CD4-positive, alpha-beta T cell (primary cell): ENCODE results near the gene ARID1B. TPM values are rescaled to one million over a fixed set of nuclear protein-coding genes. Genes with fewer than 3 reads are reported as not detected.

Source experiments
- ATAC-seq: fragments of 200-7000 bp; cut with Tn5 transposase; one replicate; pipeline ENCODE4 v1.10.0; 2022; ENCODE audit warnings: mild to moderate bottlenecking; ENCODE audit not compliant: poor library complexity
- CTCF ChIA-PET: fragments of 350-600 bp; sonication (Branson Sonifier 250); formaldehyde crosslinking; loops from one replicate; lab custom pipeline; 2021; ENCODE audit warnings: antibody characterized with exemption, inconsistent platforms; lab: Charles Lee
- POLR2A ChIA-PET: fragments of 350-600 bp; sonication (Branson Sonifier 250); formaldehyde crosslinking; loops from one replicate; lab custom pipeline; 2021; ENCODE audit warnings: antibody characterized with exemption, inconsistent platforms; lab: Charles Lee
- DNase-seq, 14 experiments: peaks; one replicate each; pipeline ENCODE4 v3.0.0-alpha.2; 2013 to 2020; ENCODE audit warnings: mixed read lengths in 2 of 14
- H3K27ac ChIP-seq, 2 donors: one replicate each; pipeline versions ENCODE4 v1.5.1 to v1.7.0; 2013; ENCODE audit warnings: low read length in 2 of 2, low read depth in 1 of 2, mild to moderate bottlenecking in 1 of 2
- H3K27me3 ChIP-seq, 2 experiments: 1 replicate in 1 of 2; 2 replicates in 1 of 2; pipeline versions ENCODE4 v1.6.1 to v1.7.0; 2013; ENCODE audit warnings: low read length in 2 of 2, control low read depth in 1 of 2, mild to moderate bottlenecking in 1 of 2, moderate library complexity in 1 of 2; ENCODE audit not compliant: insufficient read depth in 2 of 2, control insufficient read depth in 1 of 2
- H3K36me3 ChIP-seq: one replicate; pipeline ENCODE4 v1.6.1; 2013; ENCODE audit warnings: low read length, control low read depth; ENCODE audit not compliant: insufficient read depth
- H3K4me1 ChIP-seq: one replicate; pipeline ENCODE4 v1.6.1; 2013; ENCODE audit warnings: low read length, control low read depth; ENCODE audit not compliant: insufficient read depth
- H3K4me3 ChIP-seq: one replicate; pipeline ENCODE4 v1.5.1; 2013; ENCODE audit warnings: mild to moderate bottlenecking, low read length, moderate library complexity
- H3K9me3 ChIP-seq, 2 experiments: 1 replicate in 1 of 2; 2 replicates in 1 of 2; pipeline versions ENCODE4 v1.6.1 to v1.7.0; 2013; ENCODE audit warnings: low read length in 2 of 2, mild to moderate bottlenecking in 2 of 2, control low read depth in 1 of 2, moderate library complexity in 1 of 2; ENCODE audit not compliant: control insufficient read depth in 1 of 2, insufficient read depth in 1 of 2
- H3K27ac Mint-ChIP-seq: one replicate; pipeline ENCODE4 v1.8.0; 2020; ENCODE audit warnings: mixed read lengths
- H3K27me3 Mint-ChIP-seq: one replicate; pipeline ENCODE4 v1.8.0; 2021; ENCODE audit warnings: mixed read lengths
- H3K36me3 Mint-ChIP-seq: one replicate; pipeline ENCODE4 v1.8.0; 2021; ENCODE audit warnings: low read depth, mixed read lengths
- H3K4me1 Mint-ChIP-seq: one replicate; pipeline ENCODE4 v1.8.0; 2021; ENCODE audit warnings: low read depth, mixed read lengths
- H3K4me3 Mint-ChIP-seq: one replicate; pipeline ENCODE4 v1.8.0; 2020; ENCODE audit warnings: mild to moderate bottlenecking, mixed read lengths
- H3K9me3 Mint-ChIP-seq: one replicate; pipeline ENCODE4 v1.8.0; 2020; ENCODE audit warnings: mixed read lengths
- CTCF ChIP-seq: fragments of 200-600 bp; IDR thresholded peaks from one replicate; pipeline ENCODE4 v1.8.0; 2022; ENCODE audit warnings: antibody characterized with exemption, mild to moderate bottlenecking
- intact Hi-C, 2 experiments: fragments of 100-400 bp; cut with DNase I in 1 of 2; cut with micrococcal nuclease in 1 of 2; formaldehyde crosslinking; loops; one replicate each; pipeline versions ENCODE4 v1.15.1 to v1.9.0; 2023 to 2025; cut with DNase I, micrococcal nuclease
- total RNA-seq, 174 experiments: library from RNA in 2 of 174; stranded (reverse) in 2 of 174; gene quantifications; one replicate each; pipeline ENCODE4 v1.2.3 and lab custom pipeline; 2021 to 2026

Gene ARID1B
- total RNA-seq, 2 experiments from 2014 or later = 120 to 125 TPM

GRCh38 chr6:156824142-156824541 is 47.0 kb downstream of the ARID1B start:
- H3K36me3 Mint-ChIP-seq = peaks cover 27% of the 10 kb centered on the region
- no peak overlapping the region for H3K27ac ChIP-seq
- DNase-seq (no peak), ATAC-seq (no peak)
- no peaks in the 10 kb centered on the region for H3K9me3 ChIP-seq
- H3K27ac Mint-ChIP-seq = peak overlapping the region; percentile 15
- H3K27me3 ChIP-seq = no peaks in the 10 kb centered on the region
- no peaks in the 10 kb centered on the region for H3K27me3 Mint-ChIP-seq
- ChIA-PET CTCF (interaction anchor here (0.6 kb wide), 1 partner anchor 1514 kb away, joined by 3 read pairs; no protein-coding TSS in a partner anchor), POLR2A (interaction anchor here (1.5 kb wide), 1 partner anchor 45 kb away, joined by 3 read pairs; no protein-coding TSS in a partner anchor)
- intact Hi-C loops = no loop called here
- peaks cover 2% of the 10 kb centered on the region for H3K36me3 ChIP-seq
- no peak overlapping the region for H3K4me3 ChIP-seq
- peaks cover 44% of the 10 kb centered on the region for H3K4me1 ChIP-seq
- H3K4me1 Mint-ChIP-seq = peaks cover 90% of the 10 kb centered on the region
- no peak for TF ChIP-seq CTCF
- H3K4me3 Mint-ChIP-seq = peak overlapping the region; percentile 75
- no peaks in the 10 kb centered on the region for H3K9me3 Mint-ChIP-seq

- Mint-ChIP-seq H3K36me3 (peaks cover 38% of the 10 kb centered on the region), H3K9me3 (no peaks in the 10 kb centered on the region), H3K27me3 (no peaks in the 10 kb centered on the region), H3K4me1 (peaks cover 90% of the 10 kb centered on the region), H3K4me3 (peak overlapping the region; percentile 17), H3K27ac (peak overlapping the region; percentile 10)
- DNase-seq (no peak), ATAC-seq (peak; percentile 35)
- H3K36me3 ChIP-seq = peaks cover 11% of the 10 kb centered on the region
- intact Hi-C loops = no loop called here
- no peak overlapping the region for H3K4me3 ChIP-seq
- H3K27me3 ChIP-seq = no peaks in the 10 kb centered on the region
- peaks cover 39% of the 10 kb centered on the region for H3K4me1 ChIP-seq
- H3K9me3 ChIP-seq = no peaks in the 10 kb centered on the region
- no peak for TF ChIP-seq CTCF
- ChIA-PET CTCF (no interaction called here), POLR2A (interaction anchor here (1.0 kb wide), 1 partner anchor 30 kb away, joined by 3 read pairs; no protein-coding TSS in a partner anchor)
- H3K27ac ChIP-seq = no peak overlapping the region
Observed at GRCh38 chr6:156825475-156825874, 48.3 kb downstream of the ARID1B start.

GRCh38 chr6:156826290-156826955 is 49.2 kb downstream of the ARID1B start:
- TF ChIP-seq CTCF = no peak
- no peak overlapping the region for H3K4me3 Mint-ChIP-seq
- CTCF ChIA-PET = no interaction called here

More at GRCh38 chr6:156826290-156826955, 49.2 kb downstream of the ARID1B start:
- Histone ChIP-seq H3K27ac (no peak overlapping the region), H3K36me3 (peaks cover 11% of the 10 kb centered on the region), H3K4me3 (no peak overlapping the region), H3K27me3 (no peaks in the 10 kb centered on the region), H3K9me3 (no peaks in the 10 kb centered on the region), H3K4me1 (peaks cover 41% of the 10 kb centered on the region)
- H3K27me3 Mint-ChIP-seq = no peaks in the 10 kb centered on the region
- H3K36me3 Mint-ChIP-seq = peaks cover 45% of the 10 kb centered on the region
- POLR2A ChIA-PET = interaction anchor here (0.6 to 1.0 kb wide), 2 partner anchors 31 to 1567 kb away, joined by 3 to 4 read pairs; no protein-coding TSS in a partner anchor
- H3K9me3 Mint-ChIP-seq = no peaks in the 10 kb centered on the region
- intact Hi-C loops = no loop called here
- H3K4me1 Mint-ChIP-seq = peaks cover 90% of the 10 kb centered on the region
- no peak for DNase-seq
- H3K27ac Mint-ChIP-seq = peak overlapping the region; percentile 32
- no peak for ATAC-seq
